NCI-H2196 treated with DMSO at 0.1 percent for 48 hours (cell line): ENCODE data around the gene PRKCA.
"Not testable (repeated sequence)": the region's sequence is repeated elsewhere in the genome, so short reads cannot be mapped to it uniquely, and the experiment has no call there.

ENCODE experiments used
- DNase-seq: peaks from one replicate; lab custom pipeline; 2025; ENCODE audit not compliant: unreplicated experiment; lab: John Stamatoyannopoulos, UW

PRKCA gene

DNA sequence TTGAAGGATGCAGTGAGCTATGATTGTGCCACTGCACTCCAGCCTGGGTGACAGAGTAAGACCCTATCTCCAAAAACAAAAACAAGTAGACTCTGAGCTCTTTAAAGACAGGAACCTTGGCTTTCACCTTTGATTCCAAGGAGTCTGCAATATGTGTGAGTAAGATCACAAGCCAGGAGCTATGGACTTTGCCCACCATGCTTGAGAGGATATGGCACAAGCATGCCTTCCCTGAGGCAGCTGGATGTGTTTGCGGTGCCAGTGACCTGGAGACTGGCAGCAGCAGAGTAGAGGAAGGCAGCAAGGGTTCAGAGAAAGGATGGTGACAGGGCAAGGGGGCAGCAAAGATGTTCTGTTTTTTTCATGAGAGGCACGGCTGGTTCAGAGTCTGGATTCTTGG lies 14.5 kb upstream of the PRKCA start:
- DNase-seq, result no peak

DNA sequence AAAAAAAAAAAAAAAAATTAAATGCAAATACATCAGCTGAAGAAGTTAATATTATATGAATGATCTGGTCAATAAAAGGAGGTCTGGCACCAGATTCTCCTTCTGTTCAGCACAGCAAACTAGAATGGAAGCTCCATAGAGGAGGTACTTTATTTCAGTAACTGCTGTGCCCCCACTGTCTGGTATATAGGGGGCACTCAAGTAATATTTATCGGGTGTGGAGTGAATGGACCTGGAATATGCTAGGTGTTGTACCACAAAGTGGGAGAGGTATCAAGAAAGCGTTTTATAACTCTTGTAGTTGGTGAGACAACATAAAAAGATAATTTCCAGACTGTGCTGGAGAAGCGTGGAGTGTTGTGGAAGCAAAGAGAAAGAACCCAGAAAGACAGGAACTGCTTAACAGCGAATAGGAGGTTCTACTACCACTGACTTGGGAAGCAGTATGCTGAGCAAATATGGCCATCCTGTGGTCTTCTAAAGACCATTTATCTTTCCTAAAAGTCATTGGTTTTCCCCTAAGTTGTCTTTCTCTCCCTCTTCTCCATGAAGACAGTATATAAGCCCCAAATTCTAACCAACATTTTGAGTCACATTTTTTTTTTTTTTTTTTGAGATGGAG lies 12.2 kb upstream of the PRKCA start:
- DNase-seq, result no peak

DNA sequence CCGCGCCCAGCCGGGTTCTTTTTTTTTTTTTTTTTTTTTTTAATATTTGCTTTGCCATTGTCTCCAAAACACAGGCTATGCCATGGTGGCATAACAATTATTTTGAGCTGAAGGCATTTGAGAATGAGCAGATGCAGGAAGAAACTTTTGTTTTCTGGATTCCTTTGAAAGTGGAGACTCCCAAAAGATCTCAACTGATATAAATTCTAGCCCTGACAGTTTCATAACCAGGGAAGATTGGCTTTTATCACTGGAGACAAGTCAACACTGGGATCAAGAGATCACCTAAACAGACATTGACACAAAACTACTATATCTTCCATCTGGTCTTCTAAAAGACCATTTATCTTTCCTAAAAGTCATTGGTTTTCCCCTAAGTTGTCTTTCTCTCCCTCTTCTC lies 10.1 kb upstream of the PRKCA start:
- no peak for DNase-seq

DNA sequence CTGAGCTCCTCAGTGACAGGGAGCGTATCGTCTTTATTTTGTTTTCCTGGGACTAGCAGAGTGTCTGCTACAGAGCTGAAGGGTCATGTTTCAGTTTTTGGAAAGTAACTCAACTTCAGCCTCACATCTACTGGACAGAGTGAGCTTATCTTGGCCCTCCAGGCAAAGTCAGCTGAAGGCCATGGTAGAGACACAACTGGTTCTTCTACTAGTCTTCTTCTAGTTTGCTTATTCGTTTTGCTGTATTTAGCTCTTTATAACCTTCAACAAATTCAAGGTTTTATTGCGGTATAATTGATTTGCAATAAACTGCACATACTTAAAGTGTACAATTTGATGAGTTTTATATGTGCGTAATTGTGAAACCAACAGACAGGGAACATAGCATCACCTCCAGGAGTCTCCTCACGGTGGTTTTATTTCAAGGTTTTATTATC lies 6.1 kb upstream of the PRKCA start:
- no peak for DNase-seq

DNA sequence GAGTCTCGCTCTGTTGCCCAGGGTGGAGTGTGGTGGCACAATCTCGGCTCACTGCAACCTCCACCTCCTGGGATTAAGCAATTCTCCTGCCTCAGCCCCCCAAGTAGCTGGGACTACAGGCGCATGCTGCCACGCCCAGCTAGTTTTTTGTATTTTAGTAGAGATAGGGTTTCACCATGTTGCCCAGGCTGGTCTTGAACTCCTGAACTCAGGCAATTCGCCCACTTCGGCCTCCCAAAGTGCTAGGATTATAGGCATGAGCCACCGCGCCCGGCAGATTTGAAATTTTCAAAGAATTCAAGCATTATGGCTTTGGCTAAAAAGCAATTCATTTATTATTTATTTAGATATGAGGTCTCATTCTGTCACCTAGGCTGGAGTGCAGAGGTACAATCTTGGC lies 5.0 kb upstream of the PRKCA start:
- DNase-seq, result not testable (repeated sequence)

DNA sequence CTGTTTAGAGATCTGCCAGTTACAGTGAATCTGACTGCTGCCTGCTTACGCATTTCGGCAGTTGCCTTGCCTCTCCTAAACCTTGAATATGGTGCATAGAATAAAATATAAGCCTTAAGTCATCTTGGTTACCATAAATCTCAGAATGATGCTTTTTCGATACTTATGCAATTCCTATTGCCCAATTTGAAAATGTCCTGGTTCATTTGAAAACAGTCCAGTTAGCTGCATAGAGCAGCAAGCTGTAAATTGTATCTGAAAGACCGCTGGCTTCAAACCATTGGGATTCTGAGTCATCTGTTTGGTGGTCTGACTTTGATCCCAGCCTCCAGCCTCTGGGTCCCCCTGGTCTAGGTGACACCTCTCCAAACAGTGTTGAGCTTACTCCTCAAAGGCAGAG lies 2.7 kb upstream of the PRKCA start:
- no peak for DNase-seq

DNA sequence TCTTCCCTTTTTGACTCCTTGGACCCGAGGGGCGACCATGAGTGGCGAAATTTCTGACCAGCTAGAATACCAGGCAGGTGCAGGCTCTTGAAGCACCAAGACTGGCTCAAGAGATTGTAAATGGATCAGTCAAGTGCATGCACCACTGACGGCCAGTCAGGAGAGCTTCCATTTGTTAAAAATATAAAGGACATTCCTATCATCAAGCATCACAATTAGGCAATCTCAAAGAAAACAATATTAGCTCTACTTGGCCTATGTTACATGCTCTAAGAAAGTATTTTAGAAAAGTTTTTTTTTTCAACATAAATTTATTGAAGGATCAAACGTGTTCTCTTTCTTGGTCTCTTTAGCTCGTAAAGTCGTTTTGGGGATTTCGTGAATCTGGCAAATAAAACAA lies 1.5 kb upstream of the PRKCA start:
- no peak for DNase-seq

DNA sequence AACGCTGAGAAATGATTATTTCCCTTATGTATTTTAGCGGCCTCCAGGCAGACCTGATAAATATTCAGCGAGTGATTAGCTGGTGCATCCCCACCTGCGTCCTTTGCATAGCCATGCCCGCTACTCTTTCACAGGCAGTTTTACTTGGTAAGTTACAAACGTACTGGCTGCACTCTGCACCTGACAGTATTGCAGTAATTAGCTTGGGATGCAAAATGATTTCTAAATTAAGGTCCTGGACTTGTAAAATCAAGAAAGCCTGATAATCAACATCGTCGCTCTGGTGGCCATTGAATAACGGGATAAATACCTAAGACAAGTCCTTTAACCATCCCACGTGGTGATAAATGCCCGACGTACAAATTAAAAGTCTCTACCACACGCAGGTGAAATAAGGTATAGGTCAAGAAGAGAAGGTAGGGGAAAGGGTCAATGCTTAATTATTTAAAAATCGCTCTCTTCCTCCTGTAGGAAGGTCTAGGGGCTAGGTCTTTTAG lies 998 bp upstream of the PRKCA start:
- no peak for DNase-seq

DNA sequence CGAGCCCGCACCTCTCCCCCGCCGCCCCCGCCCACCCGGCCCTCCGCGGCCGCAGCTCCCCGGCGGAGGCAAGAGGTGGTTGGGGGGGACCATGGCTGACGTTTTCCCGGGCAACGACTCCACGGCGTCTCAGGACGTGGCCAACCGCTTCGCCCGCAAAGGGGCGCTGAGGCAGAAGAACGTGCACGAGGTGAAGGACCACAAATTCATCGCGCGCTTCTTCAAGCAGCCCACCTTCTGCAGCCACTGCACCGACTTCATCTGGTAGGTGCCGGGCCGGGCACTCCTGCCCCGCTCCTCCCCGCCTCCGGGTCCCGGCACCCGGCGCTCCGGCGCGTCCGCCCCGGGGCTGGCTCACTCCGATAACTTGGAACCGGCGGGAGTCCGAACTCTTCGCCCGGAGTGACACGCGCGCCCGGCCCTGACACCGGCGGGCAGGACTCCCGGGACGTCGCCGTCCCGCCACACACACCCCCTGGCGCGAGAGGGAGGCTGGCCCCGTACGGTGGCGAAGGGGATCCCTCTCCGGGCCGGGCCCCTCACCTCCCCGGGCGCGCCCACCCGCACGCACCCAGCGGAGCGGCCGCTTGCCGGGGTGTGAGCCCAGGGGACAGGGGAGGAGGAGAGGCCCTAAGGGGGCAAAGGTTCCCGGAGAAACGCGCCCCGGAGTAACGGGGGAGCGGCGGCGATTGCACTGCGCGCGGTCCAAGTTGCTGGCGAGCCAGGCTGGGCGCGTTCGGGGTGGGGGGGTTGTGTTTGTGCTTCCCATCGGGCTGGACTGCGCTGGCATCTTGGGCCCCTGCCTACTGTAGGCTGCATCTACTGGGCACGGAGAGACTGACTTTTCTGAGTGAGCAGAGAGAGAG lies 581 bp downstream of the PRKCA start:
- no peak for DNase-seq

DNA sequence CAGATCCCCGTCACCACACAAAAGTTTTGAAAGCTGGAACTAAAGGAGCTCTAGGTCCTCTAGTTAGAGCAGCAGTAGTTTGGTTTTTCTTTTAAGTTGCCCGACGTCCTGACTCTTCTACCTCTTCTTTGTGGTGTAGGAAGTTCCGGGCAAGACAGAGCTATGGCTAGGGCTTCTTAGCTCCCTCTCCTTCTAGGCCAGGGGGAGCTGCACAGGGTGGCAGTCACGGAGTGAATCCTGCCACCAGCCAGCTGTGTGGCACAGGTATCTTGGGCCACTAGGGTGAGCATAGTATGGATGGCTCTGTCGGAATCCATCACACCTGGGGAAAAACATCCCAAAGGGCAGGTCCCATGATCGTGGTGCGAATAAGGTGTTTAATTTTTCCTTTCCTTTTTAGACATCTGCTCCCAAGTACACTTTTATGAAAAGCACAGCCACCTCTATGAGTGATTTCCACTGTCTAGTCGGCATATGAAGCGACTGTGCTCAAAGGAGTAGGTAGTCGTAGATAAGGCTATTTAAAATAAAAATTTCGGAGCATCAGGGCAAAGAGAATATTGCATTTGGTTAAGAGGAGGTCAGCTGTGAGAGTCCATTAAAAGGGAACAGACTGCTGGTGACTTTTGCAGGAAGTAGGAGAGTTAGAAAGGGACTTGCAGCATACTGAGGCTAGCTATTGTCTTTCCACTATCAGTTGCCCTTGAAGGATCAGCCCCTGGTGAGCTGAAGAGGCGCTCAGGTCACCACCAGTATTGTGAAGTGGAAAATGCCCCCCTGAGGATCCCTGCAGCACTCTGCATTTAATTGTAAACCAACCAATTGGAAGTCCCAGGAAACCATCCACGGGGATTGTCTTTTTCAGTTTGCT lies 2.1 kb downstream of the PRKCA start:
- DNase-seq, result no peak

DNA sequence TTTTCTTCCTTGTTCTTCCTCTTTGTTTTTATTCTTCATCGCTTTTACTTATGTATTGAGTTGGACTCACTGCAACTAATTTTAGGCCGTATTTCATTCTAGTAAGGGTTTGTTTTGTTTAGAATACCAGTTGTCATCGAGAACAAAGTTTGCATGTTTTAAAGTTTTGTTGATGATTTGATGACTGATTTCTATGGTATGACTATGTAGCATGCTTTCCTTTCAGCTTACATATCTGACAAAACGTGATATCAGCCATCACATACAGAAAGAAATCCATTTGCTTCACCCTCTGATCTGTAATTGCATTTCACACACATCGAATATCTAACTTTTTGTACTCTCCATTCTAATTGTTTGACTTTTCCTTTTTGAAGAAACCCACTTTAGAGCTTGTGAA lies 4.0 kb downstream of the PRKCA start:
- DNase-seq, result no peak

DNA sequence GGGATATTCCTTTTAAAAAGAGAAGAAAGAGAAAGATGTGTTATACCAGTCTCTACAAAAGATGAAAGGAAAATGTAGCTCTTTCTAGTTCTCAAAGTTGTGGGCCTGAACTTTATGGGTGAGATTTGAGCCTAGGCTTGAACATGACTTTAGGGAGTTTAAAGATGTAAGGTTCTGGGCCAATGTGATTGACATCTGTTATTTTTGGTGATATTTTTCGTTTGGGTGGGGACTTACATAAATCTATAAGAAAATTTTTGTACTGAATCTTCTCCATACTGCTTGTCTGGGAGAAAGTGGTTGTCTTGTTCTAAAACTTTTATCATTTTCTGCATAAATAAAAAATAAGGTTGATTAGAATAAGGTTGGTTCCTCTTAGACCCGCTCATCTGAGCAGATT lies 4.8 kb downstream of the PRKCA start:
- no peak for DNase-seq

DNA sequence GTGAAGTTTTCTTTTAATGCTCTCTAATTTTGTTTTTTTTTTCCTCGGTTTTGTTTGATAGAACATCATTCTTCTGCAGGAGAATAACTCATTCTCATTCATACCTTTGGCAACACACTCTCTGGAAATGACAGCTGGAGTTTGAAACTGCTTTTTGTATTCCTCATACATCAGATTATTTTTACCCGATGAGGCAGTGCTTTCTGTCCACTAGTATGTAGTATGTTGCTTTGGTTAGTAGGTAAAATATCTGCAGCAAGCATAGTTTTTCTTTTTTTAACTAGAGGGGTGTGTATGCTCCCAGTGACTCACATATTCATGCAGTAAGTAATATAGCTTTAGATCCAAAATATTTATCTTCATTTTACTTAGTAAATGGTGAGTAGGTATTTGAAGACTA lies 6.4 kb downstream of the PRKCA start:
- DNase-seq, result no peak

DNA sequence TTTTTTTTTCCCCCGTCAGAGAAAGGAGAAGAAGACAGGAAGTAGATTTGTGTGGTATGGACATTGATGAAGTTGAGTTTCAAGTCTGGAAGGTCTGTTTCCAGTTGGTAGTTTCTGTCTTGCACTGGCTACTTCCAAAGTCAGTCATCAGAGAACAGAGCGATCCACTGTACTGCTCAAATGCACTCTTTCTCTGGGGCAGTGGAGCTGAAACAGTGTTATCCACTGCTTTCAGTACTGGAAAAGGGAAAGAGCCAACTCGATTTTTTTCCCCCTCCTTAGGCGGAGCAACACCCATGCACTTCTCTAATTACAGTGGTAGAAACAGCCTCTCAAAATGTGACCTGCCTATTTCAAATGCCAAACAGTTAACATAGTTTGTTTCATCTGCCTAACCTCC lies 7.4 kb downstream of the PRKCA start:
- no peak for DNase-seq

DNA sequence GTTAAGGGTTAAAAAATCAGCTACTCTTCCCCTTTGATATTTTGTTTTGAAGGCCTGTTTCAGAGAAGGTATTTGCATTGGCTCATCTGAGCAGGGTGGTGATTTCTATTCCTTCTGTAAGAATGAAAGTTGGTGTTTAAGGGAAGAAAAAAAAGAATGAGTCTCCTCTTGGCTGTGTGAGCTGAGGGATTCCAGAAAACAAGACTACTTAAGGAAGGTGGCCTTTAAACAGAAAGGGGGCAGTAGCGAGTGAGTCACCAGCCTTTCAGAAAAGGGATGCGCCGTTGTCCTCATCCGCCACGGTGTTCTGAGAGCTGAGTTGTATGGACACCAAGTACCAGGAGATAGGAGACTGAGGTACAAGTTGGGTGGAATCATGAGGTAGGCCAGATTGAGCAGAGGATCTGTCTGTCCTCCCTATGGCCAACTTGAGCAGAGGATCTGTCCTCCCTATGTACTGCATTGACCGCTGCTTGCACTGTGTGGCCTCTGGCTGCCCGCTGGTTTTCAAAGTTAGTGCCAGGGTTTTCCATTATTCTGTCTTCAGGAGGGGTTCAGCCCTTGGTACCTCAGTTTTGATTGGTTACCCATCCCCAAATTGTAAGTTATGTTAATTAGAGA lies 8.2 kb downstream of the PRKCA start:
- no peak for DNase-seq

DNA sequence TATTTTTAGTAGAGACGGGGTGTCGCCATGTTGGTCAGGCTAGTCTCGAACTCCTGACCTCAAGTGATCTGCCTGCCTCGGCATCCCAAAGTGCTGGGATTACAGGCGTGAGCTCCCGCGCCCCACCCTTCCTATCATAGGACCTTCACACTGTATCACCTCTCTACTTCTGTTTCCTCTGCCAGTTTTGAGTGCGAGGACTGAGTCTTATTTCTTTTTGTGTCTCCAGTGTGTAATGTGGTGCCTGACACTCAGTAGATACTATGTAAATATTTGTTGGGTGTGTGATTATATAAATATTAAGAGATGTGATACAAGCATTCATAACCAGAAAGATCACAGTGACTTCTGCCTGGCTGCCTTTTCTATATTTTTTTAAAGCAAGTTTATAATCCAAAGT lies 10.5 kb downstream of the PRKCA start:
- DNase-seq, result no peak

DNA sequence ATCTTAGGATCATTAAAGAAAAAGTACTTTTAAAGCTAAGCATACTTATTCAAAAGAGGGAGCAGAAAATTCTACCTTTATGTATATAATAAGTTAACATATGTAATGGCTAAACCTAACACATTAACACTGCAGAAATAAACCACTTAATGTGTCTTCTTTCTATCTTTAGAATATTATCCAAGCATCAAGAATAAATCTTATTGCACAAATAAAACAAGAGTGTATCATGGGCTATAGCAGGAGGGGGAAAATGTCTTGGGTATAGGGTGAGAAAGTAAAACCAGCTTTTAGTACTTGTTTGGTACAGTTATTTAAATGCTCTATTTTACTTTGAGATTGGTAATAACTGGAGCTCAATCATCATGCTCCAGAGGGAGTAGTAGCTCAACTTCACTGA lies 10.9 kb downstream of the PRKCA start:
- no peak for DNase-seq

DNA sequence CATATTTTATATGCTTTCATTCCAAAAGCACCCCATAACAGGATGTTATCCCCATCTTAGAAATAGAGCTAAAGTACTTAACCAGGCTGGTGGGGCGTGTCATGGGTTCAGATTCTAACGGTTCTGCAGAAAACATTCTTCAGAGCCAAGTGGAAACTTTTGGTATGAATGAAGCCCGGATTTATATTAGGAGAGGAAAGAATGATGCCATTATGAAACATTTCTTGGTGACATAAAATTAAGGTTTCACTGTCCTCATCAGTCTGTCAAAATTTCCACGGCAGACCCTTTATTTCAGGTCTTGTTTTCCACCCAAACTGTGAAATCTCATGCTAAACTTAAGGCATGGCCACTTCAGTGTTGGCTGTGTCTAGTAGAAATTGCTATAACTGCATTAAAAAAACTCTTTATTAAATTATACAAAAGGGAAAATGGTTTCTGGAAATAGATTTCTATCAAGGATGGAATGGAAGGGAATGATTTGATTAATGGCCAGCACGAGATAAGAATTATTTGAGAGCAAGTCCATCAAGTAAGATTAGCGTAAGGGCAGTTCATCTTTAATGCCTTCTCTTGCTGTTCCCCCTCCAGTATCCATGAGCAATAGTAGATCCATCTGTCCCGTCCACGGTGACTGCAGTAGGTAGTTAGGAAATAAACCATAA lies 11.7 kb downstream of the PRKCA start:
- DNase-seq, result no peak

DNA sequence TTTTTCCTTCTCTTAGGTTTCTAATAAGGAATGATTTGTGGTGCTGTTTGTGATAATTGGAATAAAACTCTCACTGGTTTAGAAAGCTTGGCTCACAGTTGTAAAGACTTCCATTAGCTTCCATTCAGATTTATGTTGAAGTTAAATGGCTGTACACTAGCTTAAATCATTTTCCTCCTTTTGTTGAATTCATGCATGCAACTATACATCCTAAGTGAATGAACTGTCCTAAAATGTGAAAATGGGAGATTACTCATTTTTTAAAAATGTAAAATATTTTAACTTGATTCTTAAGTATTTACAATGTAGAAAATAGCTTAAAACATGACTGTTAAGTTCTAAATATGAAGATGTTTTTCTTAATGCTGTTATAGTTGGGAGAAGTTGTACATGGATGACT lies 15.2 kb downstream of the PRKCA start:
- DNase-seq, result no peak

DNA sequence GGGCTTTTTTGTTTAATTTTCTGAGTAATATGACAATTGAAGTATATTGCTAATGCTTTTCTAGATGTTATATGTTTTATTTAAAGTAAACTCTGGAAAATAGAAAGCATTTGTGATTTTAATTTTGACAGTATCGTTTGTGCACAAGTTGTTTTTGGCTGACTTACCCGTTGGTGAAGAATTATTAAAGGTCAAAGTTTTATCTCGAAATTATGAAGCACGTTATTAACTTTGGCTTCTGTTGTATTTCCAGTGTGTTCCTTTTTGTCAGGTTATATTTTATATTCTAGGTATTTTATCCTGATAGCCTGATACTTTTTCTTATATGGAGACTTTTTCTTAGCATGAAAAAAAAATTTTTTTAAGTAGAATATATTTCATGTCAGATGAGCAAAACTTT lies 16.8 kb downstream of the PRKCA start:
- DNase-seq, result no peak

DNA sequence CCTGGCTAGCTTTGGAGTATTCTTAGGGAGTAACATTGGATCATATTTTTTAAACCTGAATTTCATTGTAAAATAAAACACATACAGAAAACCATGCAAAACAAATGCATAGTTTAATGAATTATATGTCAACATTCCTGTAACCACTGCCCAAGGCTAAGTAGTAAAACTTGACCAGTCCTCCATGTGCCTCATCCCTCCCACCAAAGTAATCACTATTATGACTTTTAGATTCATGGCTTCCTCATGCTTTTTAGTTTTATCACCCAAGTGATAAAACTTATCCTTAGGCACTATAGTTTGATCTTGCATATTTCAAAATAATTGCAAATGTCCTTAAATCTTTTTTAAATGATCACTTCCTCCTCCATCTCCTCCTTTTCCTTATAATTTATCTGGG lies 20.4 kb downstream of the PRKCA start:
- DNase-seq, result no peak
